ELR (cell line): ENCODE data around the gene SETDB2.

ENCODE experiments used
- DNase-seq: peaks from one replicate; pipeline ENCODE4 v3.0.0-alpha.2; 2015; ENCODE audit warnings: low read depth

The SETDB2 gene

GRCh38 chr13:49428041-49428763, 15.9 kb upstream of the SETDB2 start:
- DNase-seq: no peak

DNA sequence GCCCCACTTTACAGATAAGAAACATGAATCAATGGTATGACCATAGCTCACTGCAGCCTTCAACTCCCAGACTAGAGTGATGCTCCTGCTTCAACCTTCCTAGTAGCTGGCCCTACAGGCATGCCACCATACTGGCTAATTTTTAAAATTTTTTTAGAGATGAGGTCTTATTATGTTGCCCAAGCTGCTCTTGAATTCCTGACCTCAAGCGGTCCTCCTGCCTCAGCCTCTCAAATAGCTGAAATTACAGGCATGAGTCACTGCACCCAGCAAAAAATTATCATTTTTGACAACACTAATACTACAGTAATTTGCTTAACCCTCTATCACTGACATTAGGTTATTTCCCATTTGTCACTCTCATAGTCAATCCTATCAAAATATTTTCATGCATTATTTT, 15.0 kb upstream of the SETDB2 start:
- DNase-seq: no peak

DNA sequence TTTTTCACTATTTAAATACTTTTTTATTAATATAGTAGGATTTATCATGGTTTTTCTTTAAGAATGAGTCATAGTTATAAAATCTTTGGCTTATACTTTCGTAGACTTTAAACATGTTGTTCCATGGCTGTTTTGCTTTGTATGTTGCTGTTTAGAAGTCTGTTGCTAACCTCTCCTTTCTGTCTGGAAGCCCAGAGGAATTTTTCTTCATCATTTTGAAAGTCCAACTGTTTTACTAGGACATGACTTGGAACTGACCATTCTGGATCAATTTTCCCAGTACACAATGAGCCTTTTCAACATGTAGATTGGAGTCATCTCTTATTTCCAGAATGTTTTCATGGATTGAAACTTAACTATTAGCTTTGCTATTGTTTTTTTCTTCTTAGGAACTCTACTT, 8.1 kb upstream of the SETDB2 start:
- DNase-seq: no peak

DNA sequence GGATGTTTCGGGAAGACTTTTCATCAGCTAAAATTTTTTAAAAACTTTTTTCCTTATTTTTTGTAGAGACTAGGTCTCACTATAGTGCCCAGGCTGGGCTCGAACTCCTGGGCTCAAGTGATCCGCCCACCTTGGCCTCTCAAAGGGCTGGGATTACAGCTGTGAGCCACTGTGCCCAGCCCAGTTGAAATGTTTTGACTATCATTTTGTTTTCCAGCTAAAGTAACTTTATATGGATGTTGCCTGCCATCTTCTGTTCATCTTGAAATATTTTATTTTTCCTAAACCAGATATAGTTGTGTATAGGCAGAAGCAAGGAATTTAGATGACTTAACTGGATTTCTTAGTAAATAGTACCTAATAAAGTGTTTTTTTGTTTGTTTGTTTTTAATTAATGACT, 7.2 kb upstream of the SETDB2 start:
- DNase-seq: peak; percentile 59

GRCh38 chr13:49437705-49438104, 6.4 kb upstream of the SETDB2 start:
- DNase-seq: no peak

DNA sequence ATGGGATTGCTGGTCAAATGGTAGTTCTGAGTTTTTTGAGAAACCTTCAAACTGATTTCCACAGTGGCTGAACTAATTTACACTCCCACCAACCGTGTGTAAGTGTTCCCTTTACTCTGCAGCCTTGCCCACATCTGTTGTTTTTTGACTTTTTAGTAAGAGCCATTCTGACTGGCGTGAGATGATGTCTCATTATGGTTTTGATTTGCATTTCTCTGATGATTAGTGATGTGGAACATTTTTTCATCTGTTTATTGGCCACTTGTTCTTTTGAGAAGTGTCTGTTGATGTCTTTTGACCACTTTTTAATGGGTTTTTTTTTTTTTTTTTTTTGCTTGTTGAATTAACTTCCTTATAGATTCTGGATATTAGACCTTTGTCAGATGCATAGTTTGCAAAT, 4.5 kb upstream of the SETDB2 start:
- DNase-seq: no peak

GRCh38 chr13:49441312-49441711, 2.8 kb upstream of the SETDB2 start:
- DNase-seq: no peak

DNA sequence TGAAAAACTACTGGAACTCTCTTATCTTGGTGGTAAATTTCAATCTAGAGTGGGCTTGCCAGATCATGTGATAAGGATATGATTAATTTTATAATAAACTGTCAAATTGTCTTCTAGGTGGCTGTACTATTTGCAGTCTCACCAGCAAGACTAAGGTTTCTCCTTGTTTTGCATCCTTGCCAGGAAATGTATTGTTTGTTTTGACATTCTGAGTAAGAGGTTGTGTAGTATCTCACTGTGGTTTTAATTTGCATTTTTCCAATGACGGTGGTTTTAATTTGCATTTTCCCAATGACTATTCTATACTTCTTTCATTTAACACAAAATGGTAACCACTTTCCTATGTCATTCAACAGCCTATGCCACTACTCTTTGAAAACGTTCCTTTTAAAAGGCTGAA, 2.2 kb upstream of the SETDB2 start:
- peak; percentile 72 for DNase-seq

DNA sequence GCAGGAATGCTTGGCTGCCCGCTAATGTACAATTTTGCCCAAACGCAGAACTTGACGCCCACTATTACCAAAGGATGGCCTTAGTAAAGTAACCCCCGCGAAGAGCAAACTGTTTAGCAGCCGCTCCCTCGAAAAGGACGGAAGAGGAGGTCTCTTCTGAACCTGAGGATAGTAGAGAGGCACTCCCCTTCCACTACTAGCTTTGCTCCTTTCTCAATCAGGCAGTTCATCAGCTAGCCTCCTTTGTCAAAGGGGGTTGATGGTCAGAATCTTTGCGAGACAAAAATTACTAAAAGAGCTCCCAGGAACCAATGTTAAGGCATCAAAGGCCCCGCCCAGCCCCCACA, 744 bp upstream of the SETDB2 start:
- peak; percentile 63 for DNase-seq

- peak; percentile 88 for DNase-seq
Measured at GRCh38 chr13:49444524-49445395, 686 bp downstream of the SETDB2 start.

DNA sequence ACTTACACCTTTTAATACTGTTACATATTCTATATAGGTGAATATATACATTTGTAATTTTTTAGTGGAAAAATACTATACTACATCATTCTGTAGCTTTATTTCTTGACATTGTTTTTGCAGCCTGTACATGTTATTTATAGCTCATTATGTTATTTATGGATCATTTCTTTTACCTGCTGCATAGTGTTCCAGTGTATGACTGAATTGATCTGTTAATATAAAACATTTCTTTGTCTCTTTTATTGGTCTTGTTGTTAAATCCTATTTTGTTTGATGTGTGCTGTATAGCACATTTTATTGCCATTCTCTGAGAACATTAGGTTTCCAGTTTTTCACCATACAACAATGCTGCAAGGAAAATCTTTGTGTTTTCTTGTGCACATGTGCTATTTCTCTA, 2.4 kb downstream of the SETDB2 start:
- DNase-seq: no peak

DNA sequence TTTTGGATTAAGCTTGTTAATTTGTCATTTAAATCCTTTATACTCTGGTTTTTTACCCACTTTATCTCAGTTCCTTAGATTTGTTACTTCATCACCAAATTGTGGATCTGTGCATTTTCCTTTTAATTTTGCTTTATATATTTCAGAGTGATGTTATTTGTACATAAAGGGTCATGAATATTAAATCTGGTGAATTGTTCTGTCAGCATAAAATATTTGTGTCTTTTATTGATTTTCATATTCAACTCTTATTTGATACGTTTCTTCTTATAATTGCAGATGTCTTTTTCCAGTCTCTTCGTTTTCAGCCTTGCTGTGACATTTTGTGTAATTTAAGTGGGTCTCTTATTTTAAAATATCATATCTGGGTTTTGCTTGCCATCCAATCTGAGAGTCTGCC, 4.7 kb downstream of the SETDB2 start:
- no peak for DNase-seq

- no peak for DNase-seq
Measured at GRCh38 chr13:49450105-49450819, 6.2 kb downstream of the SETDB2 start.

DNA sequence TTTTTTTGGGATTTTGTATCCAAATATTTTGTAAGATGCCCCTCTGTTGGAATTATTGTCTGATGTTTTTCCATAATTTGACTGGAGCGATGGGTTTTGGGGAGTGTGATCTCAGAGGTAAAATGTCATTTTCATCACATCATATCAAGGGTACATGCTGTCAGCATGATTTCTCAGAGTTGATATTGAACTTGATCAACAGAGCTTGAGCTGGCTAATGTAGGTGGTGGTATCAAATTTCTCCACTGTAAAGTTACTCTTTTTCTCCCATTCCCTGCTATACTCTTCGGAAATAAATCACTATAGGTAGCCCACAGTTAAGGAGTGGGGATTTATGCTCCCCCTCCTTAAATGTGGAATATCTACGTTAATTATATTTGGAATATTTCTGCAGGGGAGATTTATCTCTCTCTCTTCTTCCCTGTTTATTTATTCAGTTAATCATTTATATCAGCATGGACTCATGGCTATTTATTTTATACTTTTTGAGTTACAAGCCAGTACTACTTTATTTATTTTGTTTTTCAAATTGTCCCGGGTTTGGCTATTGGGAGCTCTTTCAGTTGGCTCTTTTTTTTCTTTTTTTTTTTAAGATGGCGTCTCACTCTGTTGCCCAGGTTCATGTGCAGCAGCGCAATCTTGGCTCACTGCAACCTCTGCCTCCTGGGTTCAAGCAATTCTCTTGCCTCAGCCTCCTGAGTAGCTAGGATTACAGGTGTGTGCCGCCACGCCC, 8.8 kb downstream of the SETDB2 start:
- DNase-seq: no peak

GRCh38 chr13:49453465-49453864, 9.4 kb downstream of the SETDB2 start:
- DNase-seq: no peak

GRCh38 chr13:49454388-49455006, 10.4 kb downstream of the SETDB2 start:
- DNase-seq: peak; percentile 76

GRCh38 chr13:49455007-49455398, 10.9 kb downstream of the SETDB2 start:
- no peak for DNase-seq

DNA sequence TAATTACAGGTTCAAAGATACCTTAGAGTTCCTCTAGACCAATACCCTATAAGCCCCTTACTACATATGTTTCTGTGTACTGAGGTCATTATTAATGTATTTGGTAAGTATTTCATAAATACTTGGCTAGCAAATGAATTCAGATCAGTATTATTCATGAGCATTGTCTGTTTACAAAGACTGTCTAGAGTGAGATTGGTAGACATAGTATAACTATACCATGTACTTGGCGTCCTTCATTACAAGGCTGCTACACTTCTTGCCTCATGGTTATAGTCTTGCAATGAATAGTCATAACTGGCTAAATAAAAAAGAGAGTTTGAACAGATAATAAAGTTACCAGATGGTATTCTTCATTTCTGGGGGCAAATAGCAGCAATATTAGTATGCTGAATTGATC, 12.1 kb downstream of the SETDB2 start:
- DNase-seq: no peak

GRCh38 chr13:49457221-49457620, 13.1 kb downstream of the SETDB2 start:
- DNase-seq: peak; percentile 45

DNA sequence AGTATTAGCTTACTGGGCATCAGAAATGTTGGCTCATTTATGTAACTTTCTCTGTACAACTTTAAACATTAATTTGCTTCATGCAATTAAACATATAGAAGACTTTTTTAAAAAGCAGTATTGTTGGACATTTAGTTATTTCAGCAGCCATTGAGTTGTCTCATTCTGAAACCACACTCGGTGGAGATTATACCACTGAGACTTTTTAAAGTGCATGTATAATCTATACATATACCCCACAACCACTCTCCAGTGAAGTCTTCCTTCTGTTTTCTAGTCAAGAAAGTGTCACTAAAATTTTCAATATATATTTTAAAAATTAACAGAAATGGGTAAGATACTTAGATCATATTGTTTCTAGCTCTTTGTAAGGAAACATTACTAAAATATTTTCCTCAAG, 15.5 kb downstream of the SETDB2 start:
- DNase-seq: no peak

DNA sequence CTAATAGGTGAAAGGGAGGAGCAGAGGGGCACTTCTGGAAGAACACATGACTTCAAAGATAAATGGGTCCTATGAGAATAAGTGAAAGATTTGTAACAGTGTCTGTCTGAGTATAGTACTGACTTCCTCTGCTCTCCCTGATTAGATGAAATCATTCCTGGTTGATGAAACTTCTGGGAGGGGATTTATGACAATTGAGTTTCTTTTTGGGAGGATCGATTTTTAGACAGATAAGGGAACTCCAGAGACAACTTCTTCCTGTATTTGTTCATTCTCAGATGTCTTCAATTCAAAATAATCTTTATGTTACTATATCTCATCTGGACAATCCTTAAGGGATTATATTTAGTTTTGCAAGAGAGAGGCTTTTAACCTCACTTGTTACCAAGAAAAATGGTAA, 20.0 kb downstream of the SETDB2 start:
- no peak for DNase-seq
